BJ (cell line): ENCODE data around the gene LIME1. TPM values are rescaled to one million over a fixed set of nuclear protein-coding genes. Genes with fewer than 3 reads are reported as not detected.

ENCODE experiments used
- CTCF ChIA-PET: fragments of 350-600 bp; formaldehyde crosslinking; extraction: SDS; loops from one replicate; lab custom pipeline; 2021; ENCODE audit warnings: antibody characterized with exemption, inconsistent platforms; lab: Yijun Ruan, JAX
- POLR2A ChIA-PET: fragments of 300-600 bp; sonication (Branson Sonifier 250); formaldehyde crosslinking; extraction: SDS; loops from one replicate; lab custom pipeline; 2021; ENCODE audit warnings: antibody characterized with exemption; lab: Charles Lee
- DNase-seq: peaks from one replicate; pipeline ENCODE4 v3.0.0-alpha.2; 2011; ENCODE audit warnings: low read depth
- H3K27me3 ChIP-seq: 2 replicates; pipeline ENCODE4 v1.6.0; 2011; ENCODE audit warnings: low read length; ENCODE audit not compliant: control insufficient read depth, insufficient read depth
- H3K36me3 ChIP-seq: 2 replicates; pipeline ENCODE4 v1.5.1; 2011; ENCODE audit warnings: low read length; ENCODE audit not compliant: control insufficient read depth, insufficient read depth
- H3K4me3 ChIP-seq: 2 replicates; pipeline ENCODE4 v1.5.1; 2011; ENCODE audit warnings: low read depth, mild to moderate bottlenecking, control low read depth, low read length
- CTCF ChIP-seq: IDR thresholded peaks from 2 replicates; pipeline ENCODE4 v1.5.1; 2011; ENCODE audit warnings: low read depth, mild to moderate bottlenecking, control low read depth, inconsistent platforms, low read length, moderate library complexity; ENCODE audit not compliant: insufficient read depth
- polyA plus RNA-seq: library from polyadenylated mRNA; depleted of rRNA; stranded (reverse); fragments of >200 nt; gene quantifications from 2 replicates; pipeline ENCODE4 v1.2.3, GENCODE V29; 2011

LIME1 gene
- polyA plus RNA-seq, 1 experiment = 2.5 TPM

- H3K4me3 ChIP-seq = no peak overlapping the region; the same call in 1 of the 2 replicates
- DNase-seq = no peak
- CTCF ChIA-PET = interaction anchor here (1.0 kb wide), 1 partner anchor 37 kb away, joined by 4 read pairs; no protein-coding TSS in a partner anchor
- TF ChIP-seq CTCF = no peak
- POLR2A ChIA-PET = interaction anchor here (0.5 to 0.6 kb wide), 2 partner anchors 11 to 17 kb away, joined by 3 to 9 read pairs; no protein-coding TSS in a partner anchor
- H3K27me3 ChIP-seq = no peaks in the 10 kb centered on the region
- H3K36me3 ChIP-seq = peaks cover 26% of the 10 kb centered on the region
Observed at GRCh38 chr20:63738687-63739129, 2.2 kb downstream of the LIME1 start.

- peaks cover 20% of the 10 kb centered on the region for H3K36me3 ChIP-seq
- no peak for TF ChIP-seq CTCF
- peak within 1 kb of the TSS; percentile 74 for H3K4me3 ChIP-seq
- POLR2A ChIA-PET = interaction anchor here (0.5 to 0.6 kb wide), 2 partner anchors 12 to 18 kb away, joined by 3 to 9 read pairs; no protein-coding TSS in a partner anchor
- DNase-seq = no peak
- H3K27me3 ChIP-seq = no peaks in the 10 kb centered on the region
- CTCF ChIA-PET = interaction anchor here (1.0 kb wide), 1 partner anchor 36 kb away, joined by 4 read pairs; no protein-coding TSS in a partner anchor
Observed at GRCh38 chr20:63739130-63740069, 2.9 kb downstream of the LIME1 start, which contains the start of gene SLC2A4RG. TSS of gene SLC2A4RG (plus strand) at chr20:63739776. CDS start at chr20:63739913, 137 bp downstream.

- Histone ChIP-seq H3K27me3 (no peaks in the 10 kb centered on the region), H3K4me3 (peak overlapping the region; percentile 74), H3K36me3 (peaks cover 17% of the 10 kb centered on the region)
- DNase-seq = no peak
- CTCF ChIA-PET = interaction anchor here (1.3 to 1.6 kb wide), 3 partner anchors 47 to 297 kb away, joined by 4 to 6 read pairs (median 5); partner anchors contain the start of gene TPD52L2
- POLR2A ChIA-PET = no interaction called here
- no peak for TF ChIP-seq CTCF
Observed at GRCh38 chr20:63740070-63740626, 3.7 kb downstream of the LIME1 start.

- peak; percentile 38 for TF ChIP-seq CTCF
- peak; percentile 52 for DNase-seq
- CTCF ChIA-PET = interaction anchor here (1.3 to 1.6 kb wide), 3 partner anchors 46 to 296 kb away, joined by 4 to 6 read pairs (median 5); partner anchors contain the start of gene TPD52L2
- no peaks in the 10 kb centered on the region for H3K27me3 ChIP-seq
- peak overlapping the region; percentile 74 for H3K4me3 ChIP-seq
- peaks cover 13% of the 10 kb centered on the region for H3K36me3 ChIP-seq
- POLR2A ChIA-PET = interaction anchor here (0.6 kb wide), 2 partner anchors 82 to 199 kb away, joined by 3 to 9 read pairs; partner anchors contain the start of gene RTEL1
Observed at GRCh38 chr20:63740627-63741353, 4.3 kb downstream of the LIME1 start.
